ENCODE measurements around the gene MAEA.
A peak's percentile ranks its signal among the peaks of the same experiment; 100 is the strongest.

The MAEA gene

GRCh38 chr4:1305781-1306455 lies 16.2 kb downstream of the MAEA start:
- peak; percentile 50 for DNase-seq

GRCh38 chr4:1307951-1308735 lies 18.5 kb downstream of the MAEA start:
- no peak for DNase-seq

- peak; percentile 53 for DNase-seq
Measured at GRCh38 chr4:1309261-1310010, 19.7 kb downstream of the MAEA start.

GRCh38 chr4:1310031-1310795 lies 20.5 kb downstream of the MAEA start:
- DNase-seq = no peak

GRCh38 chr4:1310796-1311631 lies 21.3 kb downstream of the MAEA start:
- no peak for DNase-seq

GRCh38 chr4:1312821-1313640 lies 23.3 kb downstream of the MAEA start:
- DNase-seq = no peak

- DNase-seq = no peak
Measured at GRCh38 chr4:1315306-1315705, 25.6 kb downstream of the MAEA start.

GRCh38 chr4:1315836-1316536 lies 26.3 kb downstream of the MAEA start:
- no peak for DNase-seq

- no peak for DNase-seq
Measured at GRCh38 chr4:1316537-1317168, 27.0 kb downstream of the MAEA start.

- DNase-seq = no peak
Measured at GRCh38 chr4:1317177-1318045, 27.7 kb downstream of the MAEA start.

- no peak for DNase-seq
Measured at GRCh38 chr4:1318046-1318375, 28.3 kb downstream of the MAEA start.

GRCh38 chr4:1318488-1319213 lies 29.0 kb downstream of the MAEA start:
- peak; percentile 23 for DNase-seq

- no peak for DNase-seq
Measured at GRCh38 chr4:1321486-1321885, 31.8 kb downstream of the MAEA start.

- no peak for DNase-seq
Measured at GRCh38 chr4:1321946-1322650, 32.4 kb downstream of the MAEA start.

GRCh38 chr4:1323280-1323634 lies 33.6 kb downstream of the MAEA start:
- DNase-seq = no peak

- no peak for DNase-seq
Measured at GRCh38 chr4:1323635-1324442, 34.1 kb downstream of the MAEA start.
